PFSK-1 (cell line): ENCODE results near the gene PREX1.

Source experiments
- POLR2AphosphoS5 ChIP-seq: IDR thresholded peaks from 2 replicates; pipeline ENCODE4 v1.6.1; 2012; ENCODE audit warnings: low read depth, mild to moderate bottlenecking, control low read depth, low read length, moderate library complexity
- REST ChIP-seq, 2 experiments: IDR thresholded peaks; 2 replicates each; pipeline versions ENCODE4 v1.6.1 to v1.8.0; 2011 to 2012; ENCODE audit warnings: low read depth in 2 of 2, low read length in 2 of 2, control low read depth in 1 of 2, inconsistent platforms in 1 of 2, mild to moderate bottlenecking in 1 of 2, moderate library complexity in 1 of 2; ENCODE audit not compliant: insufficient read depth in 1 of 2
- SIN3A ChIP-seq: IDR thresholded peaks from 2 replicates; pipeline ENCODE4 v1.6.1; 2012; ENCODE audit warnings: mild to moderate bottlenecking, low read length, moderate library complexity, borderline replicate concordance; ENCODE audit not compliant: insufficient read depth
- TAF1 ChIP-seq: IDR thresholded peaks from 2 replicates; pipeline ENCODE4 v1.6.1; 2012; ENCODE audit warnings: low read length, control low read depth, borderline replicate concordance; ENCODE audit not compliant: insufficient read depth

- TF ChIP-seq POLR2AphosphoS5, result no peak
- no peak for TF ChIP-seq REST (IDR thresholded peaks at IDR 0.05; ENCODE audit: insufficient read depth in 1 of 2, low read depth in 2 of 2, low read length in 2 of 2)
- no peak for TF ChIP-seq TAF1
- TF ChIP-seq SIN3A, result no peak
These were observed 3.8 kb downstream of the PREX1 start for GRCh38 chr20:48823960-48824498.
